Stimulated activated CD8-positive, alpha-beta memory T cell treated with anti-CD3 and anti-CD28 coated beads, Interleukin-2, amount 100 ng/mL, for 1 hour (primary cell): ENCODE measurements around the gene NYNRIN.
"Not testable (repeated sequence)": the region's sequence is repeated elsewhere in the genome, so short reads cannot be mapped to it uniquely, and the experiment has no call there.

Experiments
- DNase-seq, 2 donors: peaks; one replicate each; pipeline ENCODE4 v3.0.0-alpha.2; 2020; ENCODE audit warnings: low read depth in 2 of 2

The NYNRIN gene

DNA sequence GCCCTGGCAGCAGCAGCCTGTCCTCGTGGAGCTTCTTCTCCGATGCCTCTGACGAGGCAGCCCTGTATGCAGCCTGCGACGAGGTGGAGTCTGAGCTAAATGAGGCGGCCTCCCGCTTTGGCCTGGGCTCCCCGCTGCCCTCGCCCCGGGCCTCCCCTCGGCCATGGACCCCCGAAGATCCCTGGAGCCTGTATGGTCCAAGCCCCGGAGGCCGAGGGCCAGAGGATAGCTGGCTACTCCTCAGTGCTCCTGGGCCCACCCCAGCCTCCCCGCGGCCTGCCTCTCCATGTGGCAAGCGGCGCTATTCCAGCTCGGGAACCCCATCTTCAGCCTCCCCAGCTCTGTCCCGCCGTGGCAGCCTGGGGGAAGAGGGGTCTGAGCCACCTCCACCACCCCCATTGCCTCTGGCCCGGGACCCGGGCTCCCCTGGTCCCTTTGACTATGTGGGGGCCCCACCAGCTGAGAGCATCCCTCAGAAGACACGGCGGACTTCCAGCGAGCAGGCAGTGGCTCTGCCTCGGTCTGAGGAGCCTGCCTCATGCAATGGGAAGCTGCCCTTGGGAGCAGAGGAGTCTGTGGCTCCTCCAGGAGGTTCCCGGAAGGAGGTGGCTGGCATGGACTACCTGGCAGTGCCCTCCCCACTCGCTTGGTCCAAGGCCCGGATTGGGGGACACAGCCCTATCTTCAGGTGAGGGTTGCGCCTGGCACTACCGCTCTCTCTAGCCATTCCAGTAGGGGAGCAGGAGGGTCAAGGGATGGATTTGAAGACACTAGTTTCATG is 28.7 kb upstream of the NYNRIN start:
- no peak for DNase-seq

DNA sequence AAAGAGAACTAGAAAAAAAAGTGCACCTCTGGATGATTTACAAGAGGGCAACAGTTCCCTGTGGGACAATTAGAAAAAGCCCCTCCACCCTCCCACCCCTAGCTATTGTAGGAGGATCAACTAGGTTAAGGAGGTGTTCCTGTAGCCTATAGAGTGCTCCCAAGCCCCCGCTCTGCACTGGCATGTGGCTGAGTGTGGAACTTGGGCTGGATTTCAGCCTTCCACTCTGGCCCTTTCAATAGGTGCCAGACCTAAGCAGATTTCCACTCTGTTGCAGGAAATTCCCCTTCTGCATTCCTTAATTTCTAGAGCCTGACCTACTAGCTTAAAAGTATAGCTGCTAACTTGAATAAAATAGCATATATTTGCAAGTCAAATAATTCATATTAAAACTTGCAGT is 28.1 kb upstream of the NYNRIN start:
- no peak for DNase-seq

DNA sequence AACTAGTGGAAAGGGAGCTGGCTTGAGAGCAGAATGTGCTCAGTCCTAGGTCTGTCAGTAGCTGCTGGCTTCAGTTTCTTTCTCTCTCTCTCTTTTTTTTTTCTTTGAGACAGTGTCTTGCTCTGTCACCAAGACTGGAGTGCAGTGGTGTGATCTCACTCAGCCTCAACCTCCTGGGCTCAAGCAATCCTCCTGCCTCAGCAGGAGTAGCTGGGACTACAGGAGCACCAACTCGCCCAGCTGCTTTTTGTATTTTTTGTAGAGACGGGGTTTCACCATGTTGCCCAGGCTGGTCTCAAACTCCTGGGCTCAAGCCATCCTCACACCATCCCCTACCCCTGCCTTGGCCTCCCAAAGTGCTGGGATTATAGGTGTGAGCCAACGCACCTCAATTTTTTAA is 27.2 kb upstream of the NYNRIN start:
- not testable (repeated sequence) for DNase-seq

DNA sequence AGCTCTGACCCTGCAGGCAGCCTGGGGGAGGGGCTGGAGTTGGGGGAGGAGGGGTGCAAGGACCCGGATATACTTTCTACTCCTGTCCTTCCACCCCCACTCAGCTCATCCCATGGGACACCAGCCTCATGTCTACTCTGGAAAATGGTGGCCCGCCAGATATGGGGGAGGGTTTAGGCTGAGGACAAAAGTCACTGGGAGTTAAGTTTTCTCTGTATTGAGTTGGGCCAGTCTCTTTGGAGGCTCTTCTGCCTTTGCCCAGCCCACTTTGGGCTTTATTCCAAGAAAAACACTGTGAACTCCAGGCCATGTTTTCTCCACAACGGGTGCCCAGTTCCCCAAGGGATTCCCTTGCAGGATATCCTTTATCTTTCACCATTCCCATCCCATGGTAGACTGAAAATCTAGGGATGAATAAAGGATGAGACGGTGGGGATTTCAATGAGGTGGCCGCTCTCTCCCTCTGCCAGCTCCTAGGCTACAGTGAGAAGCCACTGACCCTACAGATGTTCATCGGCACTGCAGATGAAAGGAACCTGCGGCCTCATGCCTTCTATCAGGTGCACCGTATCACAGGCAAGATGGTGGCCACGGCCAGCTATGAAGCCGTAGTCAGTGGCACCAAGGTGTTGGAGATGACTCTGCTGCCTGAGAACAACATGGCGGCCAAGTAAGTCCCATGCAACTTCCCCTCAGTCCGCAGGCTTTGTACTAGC is 25.9 kb upstream of the NYNRIN start:
- DNase-seq: no peak

DNA sequence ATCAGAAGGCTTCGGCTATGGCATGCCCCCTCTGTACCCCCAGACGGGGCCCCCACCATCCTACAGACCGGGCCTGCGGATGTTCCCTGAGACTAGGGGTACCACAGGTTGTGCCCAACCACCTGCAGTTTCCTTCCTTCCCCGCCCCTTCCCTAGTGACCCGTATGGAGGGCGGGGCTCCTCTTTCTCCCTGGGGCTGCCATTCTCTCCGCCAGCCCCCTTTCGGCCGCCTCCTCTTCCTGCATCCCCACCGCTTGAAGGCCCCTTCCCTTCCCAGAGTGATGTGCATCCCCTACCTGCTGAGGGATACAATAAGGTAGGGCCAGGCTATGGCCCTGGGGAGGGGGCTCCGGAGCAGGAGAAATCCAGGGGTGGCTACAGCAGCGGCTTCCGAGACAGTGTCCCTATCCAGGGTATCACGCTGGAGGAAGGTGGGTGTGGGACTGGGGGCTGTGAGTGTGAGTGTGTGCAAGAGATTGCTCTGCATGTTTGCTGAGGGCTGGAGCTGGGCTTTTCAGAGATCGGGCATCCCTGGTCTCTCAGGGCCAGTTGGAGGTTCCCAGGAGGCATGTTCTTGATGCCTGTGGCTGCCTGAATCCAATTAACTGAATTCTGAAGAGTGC is 22.2 kb upstream of the NYNRIN start:
- no peak for DNase-seq

DNA sequence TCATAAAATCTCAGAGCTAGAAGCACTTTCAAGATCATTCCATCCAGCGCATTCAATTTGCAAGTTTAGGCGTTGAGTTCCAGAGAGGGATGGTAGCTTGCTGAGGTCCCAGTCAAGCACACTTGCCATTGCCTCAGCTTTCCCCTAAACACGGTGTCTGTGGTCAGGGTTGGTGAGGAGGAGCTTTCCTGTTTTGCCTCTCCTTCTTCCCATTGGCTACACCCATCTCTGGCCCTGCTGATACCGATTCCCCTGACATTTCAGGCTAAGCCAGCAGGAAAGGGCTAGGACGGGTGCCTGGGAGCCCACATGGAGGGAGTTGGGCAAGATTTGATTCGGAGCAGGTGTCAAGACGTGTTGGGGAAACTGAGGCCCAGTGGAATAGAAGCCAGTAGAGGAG is 21.7 kb upstream of the NYNRIN start:
- DNase-seq: no peak

DNA sequence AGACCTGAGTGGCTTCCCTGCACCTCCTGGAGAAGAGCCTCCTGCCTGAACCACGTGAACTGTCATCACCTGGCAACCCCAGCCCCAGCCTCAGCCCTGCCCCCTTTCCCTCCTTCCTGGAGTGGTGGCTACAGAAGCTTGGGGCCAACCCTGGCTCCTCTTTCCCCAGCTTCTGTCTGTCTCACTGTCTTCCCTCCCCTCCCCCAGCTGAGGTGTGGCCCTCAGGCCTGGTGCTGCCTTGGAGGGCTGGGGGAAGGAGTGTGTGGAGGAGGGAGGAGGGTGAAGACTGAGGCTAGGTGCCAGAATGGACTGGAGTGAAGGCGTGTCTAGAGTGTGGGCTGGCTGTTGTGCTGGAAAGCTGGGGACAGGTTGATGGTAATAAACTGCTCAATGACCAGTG is 21.1 kb upstream of the NYNRIN start:
- no peak for DNase-seq

DNA sequence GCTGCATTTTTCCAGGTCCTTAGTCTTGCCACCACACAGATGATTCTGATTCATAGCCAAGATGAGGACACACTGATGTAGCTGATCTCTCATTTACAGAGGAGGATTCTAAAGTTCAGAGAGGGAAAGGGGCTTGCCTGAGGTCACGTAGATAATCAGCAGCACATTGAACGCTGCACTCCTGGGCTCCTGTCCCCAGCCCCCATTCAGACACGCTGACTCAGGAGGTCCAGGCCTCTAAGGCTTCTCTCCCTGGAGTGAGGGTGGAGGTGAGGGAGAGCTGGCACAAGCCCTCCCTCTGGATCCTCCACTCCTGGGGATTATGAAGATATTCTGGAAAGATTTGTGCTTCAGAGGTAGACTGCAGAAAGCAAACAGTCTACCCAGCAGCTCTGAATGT is 20.5 kb upstream of the NYNRIN start:
- no peak for DNase-seq

DNA sequence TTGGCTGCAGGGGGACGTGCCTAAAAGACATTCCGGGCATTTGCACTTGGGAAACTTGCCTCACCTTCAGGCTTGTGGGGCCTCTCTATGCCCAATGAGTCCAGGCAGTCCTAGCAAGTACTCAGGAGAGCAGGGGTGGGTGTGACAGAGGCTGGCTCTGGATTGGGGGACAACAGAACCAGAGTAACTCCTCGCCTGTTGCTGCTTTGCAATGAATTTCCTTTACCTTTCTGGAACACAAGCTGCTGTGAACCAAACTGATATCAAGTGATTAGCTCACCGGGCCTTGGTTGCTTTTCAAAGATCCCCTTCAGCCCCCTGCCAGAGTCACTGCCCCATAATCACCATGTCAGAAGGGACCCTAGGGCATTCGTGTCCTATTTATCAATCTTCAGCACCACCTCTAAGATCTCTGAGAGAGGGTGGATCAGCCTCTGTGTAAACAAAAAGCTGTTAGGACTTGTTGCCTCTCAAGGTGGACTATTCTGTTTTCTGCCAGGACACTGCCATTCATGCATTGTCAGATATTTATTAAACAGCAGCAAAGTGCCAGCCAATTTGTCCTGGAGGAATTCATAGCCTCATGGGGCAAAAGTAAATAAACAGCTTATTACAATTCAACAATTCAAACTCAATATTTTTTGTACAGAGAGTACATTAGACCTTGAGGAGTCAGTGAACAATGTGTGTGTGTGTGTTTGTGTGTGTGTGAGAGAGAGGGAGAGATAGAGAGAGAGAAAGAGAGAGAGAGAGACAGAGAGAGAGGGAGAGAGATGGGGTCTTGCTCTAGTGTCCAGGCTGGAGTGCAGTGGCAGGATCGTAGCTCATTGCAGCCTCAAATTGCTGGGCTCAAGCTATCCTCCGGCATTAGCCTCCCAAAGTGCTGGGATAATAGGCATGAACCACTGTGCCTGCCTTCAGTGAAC is 19.6 kb upstream of the NYNRIN start:
- DNase-seq: no peak

DNA sequence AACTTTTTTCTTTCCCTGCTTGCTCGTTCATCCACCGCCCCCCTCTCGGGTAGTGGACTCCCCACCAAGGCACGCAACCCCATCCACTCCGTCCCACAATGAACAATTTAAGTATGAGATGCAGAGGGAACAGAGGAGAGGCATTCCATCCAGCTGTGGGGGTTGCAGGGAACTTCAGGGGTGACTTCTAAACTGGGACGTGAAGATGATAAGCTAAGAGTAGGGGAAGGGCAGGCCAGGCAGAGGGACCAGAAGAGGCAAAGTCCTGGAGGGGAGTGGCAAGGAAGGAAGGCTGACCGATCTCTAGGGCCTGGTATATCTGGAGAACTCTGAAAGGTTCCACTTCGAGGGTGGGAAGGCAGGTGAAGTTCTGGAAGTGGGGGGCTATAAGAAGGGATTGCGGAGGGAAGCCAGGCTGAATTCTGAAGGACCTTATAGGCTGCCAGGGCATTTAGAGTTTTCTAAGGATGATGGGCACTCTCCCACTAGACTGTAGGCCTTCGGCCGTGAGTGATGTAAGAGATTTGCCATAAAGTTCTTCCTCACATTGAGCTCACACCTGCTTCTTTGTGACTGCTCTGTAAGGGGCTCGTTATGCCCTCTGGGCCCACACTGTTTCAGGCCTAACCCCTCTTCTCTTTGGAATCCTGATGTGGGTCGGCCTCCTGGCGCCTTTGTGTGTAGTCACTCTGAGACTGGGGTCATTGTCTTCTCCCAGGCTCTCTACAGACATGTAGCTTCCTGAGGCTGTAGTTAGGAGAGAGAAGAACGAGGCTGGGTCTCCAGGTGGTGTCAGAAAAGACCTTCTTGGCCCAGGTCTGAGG is 18.7 kb upstream of the NYNRIN start:
- DNase-seq: no peak

DNA sequence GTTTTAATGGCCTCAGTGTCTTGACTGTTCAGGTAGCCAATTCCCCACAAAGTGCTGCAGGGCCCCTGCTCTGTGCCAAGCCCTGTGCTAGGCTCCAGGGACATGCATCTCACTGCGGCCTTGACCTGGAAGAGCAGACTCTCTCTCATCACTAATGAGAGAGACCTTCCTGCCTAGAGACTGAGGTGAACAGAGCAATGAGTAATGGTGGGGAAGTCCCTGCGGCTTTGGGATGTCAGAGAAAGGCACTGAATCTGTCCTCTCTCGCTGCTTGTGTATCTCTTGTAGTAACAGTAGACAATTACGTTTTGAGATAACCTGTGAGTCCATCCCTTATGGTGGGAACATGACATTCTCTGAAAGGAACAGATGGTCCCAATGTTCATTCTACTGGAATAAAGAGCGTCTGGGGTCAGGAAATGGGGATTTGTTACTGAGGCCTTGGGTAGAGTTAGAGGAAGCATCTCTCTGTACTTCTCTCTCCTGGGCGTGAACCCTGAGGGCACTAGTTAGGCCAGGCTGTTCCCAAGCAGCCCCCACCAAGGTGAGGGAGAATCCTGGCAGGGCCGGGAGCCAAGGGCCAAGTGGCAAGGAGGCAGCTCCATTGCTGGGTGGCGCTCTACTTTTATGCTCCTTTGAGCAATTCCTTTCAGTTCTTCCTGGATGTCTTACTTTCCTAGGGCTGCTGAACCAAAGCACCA is 17.3 kb upstream of the NYNRIN start:
- DNase-seq: no peak

DNA sequence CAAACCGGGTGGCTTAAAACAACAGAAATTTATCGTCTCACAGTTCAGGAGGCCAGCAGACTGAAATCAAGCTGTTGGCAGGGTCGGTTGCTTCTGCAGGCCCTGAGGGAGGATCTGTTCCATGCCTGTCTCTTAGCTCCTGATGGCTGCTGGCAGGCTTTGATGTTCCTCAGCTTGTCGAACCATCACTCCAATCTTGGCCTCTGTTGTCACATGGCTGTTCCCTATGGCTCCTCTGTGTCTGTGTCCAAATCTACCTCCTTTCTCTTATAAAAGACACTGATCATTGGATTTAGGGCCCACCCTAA is 16.8 kb upstream of the NYNRIN start:
- no peak for DNase-seq

DNA sequence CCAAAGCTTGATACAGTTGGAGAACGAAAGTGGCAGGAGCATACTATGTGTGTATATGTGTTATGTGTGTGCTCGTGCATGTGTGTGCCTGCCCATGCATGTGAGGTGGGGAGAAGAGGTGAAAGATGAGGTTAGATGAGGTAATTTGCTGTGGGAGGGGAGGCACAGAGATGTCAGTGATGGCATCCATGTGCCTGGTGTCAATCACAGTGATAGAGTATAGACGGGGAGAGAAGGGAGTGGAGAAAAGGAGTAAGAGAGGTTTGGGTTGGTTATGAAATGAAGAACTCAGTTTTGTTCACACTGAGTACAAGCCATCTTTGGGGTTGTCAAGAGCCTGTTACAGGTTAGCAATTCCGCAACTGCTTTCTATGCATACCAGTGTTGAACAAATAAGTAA is 14.6 kb upstream of the NYNRIN start:
- no peak for DNase-seq

DNA sequence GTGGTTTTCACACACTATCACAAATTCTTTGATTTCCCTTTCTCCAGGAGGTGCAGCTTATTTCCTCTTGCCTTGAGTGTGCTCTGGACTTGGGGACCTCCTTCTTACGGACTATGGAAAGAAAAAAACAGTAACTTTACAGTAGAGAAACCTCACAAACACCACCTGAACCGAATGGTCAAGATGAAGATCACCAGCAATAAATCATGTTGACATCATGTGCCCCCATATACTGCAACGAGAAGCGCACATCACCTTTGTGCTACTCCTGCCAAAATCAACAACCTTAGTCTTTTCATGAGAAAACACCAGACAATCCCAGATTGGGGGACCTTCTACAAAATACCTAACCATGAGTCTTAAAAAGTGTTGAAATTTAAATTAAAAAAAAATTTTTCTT is 13.3 kb upstream of the NYNRIN start:
- DNase-seq: no peak

DNA sequence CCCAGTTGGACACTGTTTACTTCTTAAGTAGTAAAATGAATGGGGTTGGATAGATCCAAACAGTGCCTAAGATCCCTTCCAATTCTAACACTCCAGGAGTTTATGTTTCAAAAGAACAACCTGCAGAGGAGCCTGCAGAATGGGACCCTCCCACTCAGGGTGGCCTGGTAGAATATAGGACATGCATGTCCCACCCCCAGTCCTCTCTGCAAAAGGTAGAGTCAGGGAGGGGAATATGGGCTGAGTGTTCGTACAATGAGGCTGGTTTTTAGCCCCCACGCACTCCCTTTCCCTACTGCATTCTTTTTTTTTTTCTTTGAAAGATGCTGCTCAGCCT is 11.8 kb upstream of the NYNRIN start:
- DNase-seq: no peak

DNA sequence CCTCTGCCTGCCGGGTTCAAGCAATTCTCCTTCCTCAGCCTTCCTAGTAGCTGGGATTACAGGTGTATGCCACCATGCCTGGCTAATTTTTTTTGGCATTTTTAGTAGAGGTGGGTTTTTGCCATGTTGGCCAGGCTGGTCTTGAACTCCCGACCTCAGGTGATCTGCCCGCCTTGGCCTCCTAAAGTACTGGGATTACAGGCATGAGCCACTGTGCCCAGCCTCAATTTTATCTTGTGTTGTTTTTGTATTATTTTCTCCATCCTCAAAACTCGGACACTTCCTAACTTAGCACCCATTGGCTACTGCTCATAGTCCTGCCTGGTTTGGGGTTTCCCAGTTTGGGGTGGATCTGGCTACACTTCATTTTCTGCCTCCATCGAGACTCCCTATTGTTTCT is 11.2 kb upstream of the NYNRIN start:
- not testable (repeated sequence) for DNase-seq

DNA sequence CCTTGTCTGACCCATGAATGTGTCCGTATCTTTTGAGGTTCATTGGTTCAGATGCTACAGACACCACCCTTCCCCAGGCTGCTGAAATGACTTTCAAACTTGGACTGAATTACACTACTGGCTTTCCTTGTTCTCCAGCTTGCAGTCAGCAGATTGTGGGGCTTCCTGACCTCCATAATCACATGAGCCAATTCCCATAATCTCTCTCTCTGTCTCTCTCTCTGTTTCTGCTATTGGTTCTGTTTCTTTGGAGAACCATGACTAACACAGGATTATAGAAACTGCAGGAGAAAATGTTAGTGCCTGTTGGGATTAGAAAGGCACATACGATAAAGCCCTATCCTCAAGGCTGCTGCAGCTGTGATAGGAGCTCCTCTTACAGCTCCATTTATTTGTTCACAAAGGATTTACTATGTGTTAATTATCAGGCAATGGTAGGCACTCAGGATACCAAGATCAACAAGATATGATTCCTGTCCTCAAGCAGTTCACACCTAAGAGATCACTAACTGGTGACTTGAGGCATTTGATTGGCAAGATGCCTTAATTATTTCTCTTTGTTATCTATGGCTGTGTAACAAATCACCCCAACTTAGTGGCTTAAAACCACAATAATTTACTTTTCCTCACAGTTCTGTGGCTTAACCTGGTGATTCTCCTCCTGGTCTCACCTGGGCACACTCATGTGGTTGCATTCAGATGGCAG is 10.2 kb upstream of the NYNRIN start:
- no peak for DNase-seq

DNA sequence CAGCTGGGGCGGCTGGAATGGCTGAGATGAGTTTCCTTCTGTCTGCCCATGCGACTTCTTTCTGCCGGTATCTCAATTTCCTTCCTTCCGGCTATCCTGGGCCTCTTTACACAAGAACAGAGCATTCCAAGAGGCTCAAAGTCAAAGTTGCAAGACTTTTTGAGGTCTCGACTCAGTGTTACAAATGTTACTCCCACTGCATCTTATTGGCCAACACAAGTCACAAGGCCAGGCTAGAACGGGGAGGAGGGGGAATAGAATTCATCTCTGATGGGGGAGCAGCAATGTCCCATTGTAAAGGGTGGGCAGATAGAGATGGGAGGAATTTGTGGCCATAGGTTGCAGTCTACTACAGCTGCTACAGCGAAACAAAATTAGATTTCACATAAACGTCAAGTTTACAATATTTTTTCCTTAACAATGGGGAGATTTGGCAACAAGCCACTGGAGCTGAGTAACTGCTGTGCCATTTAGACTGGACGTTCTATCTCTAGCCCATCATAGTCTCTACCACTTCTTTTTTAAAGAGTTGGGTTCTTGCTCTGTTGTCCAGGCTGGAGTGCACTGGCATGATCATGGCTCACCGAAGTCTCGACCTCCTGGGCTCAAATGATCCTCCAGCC is 9.5 kb upstream of the NYNRIN start:
- DNase-seq: no peak

DNA sequence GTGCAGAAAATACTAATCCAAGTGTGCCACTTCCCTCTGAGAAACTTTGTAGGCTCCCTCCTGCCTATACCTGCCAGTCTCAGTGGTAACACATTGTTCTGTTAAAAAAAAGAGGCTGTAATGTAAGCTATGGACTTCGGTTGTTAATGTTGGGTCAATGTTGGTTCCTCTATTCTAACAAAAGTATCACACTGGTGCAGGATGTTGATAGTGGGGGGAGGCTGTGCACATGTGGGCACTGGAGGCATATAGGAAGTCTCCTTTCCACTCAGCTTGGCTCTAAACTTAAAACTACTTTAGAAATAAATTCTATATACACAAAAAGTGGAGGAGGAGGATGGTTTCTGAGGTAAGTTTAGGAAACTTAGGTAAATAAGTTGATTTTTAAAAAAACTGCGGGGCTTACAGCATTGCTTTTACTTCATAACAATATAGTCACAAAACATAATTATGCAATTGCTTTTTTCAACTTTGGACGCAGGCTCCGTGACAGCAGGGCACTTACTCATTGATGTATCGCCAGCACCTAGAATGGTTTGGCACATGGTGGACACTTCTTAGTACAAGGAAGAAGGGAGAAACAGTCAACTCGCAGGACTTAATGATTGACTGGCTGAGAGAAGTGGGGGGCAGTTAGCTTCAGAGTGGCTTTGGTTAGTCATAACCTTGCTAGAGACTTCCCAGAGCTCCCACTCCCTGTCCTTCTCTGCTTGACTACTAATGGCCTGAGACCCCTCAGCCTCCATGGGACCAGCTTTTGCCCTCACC is 7.9 kb upstream of the NYNRIN start:
- DNase-seq: no peak
